Fibroblast of lung (primary cell): Measurements from ENCODE around the gene NEDD4L. TPM values are rescaled to one million over a fixed set of nuclear protein-coding genes. Genes with fewer than 3 reads are reported as not detected.

Experiments
- DNase-seq, 2 donors: peaks; one replicate each; pipeline versions ENCODE4 v3.0.0 to v3.0.0-alpha.2; 2010; ENCODE audit warnings: low read depth in 2 of 2
- H2AFZ ChIP-seq: 2 replicates; pipeline ENCODE4 v1.5.1; 2012; ENCODE audit warnings: low read length, control low read depth, inconsistent platforms
- H3K27ac ChIP-seq: 2 replicates; pipeline ENCODE4 v1.5.1; 2011; ENCODE audit warnings: low read length, control low read depth; ENCODE audit not compliant: insufficient read depth
- H3K27me3 ChIP-seq: 2 replicates; pipeline ENCODE4 v1.5.1; 2011; ENCODE audit warnings: mild to moderate bottlenecking, low read length; ENCODE audit not compliant: control insufficient read depth, insufficient read depth
- H3K36me3 ChIP-seq: 2 replicates; pipeline ENCODE4 v1.5.1; 2011; ENCODE audit warnings: low read length; ENCODE audit not compliant: control insufficient read depth, insufficient read depth
- H3K4me1 ChIP-seq: 2 replicates; pipeline ENCODE4 v1.5.1; 2011; ENCODE audit warnings: low read length; ENCODE audit not compliant: control insufficient read depth, insufficient read depth; ENCODE audit errors: extremely low read depth
- H3K4me2 ChIP-seq: 2 replicates; pipeline ENCODE4 v1.5.1; 2011; ENCODE audit warnings: low read length, control low read depth; ENCODE audit not compliant: insufficient read depth; ENCODE audit errors: extremely low read depth
- H3K4me3 ChIP-seq, 4 experiments: fragments of 200-600 bp in 1 of 4; sonication (generic) in 1 of 4; replicated peaks in 1 of 4; 2 replicates each; pipeline ENCODE4 v1.5.1; 2011 to 2016; ENCODE audit warnings: low read length in 4 of 4, low read depth in 3 of 4, mild to moderate bottlenecking in 3 of 4, control low read depth in 2 of 4, inconsistent platforms in 1 of 4, mixed read lengths in 1 of 4; ENCODE audit not compliant: insufficient read depth in 1 of 4; ENCODE audit errors: control extremely low read depth in 1 of 4
- H3K79me2 ChIP-seq: 2 replicates; pipeline ENCODE4 v1.5.1; 2012; ENCODE audit warnings: mild to moderate bottlenecking, low read length, inconsistent platforms; ENCODE audit not compliant: control insufficient read depth, insufficient read depth
- H3K9ac ChIP-seq: 2 replicates; pipeline ENCODE4 v1.5.1; 2011; ENCODE audit warnings: mild to moderate bottlenecking, low read length, control low read depth; ENCODE audit not compliant: insufficient read depth
- H3K9me3 ChIP-seq: 2 replicates; pipeline ENCODE4 v1.5.1; 2012; ENCODE audit warnings: low read depth, low read length; ENCODE audit not compliant: control insufficient read depth, insufficient read depth
- H4K20me1 ChIP-seq: 2 replicates; pipeline ENCODE4 v1.5.1; 2011; ENCODE audit warnings: low read length; ENCODE audit not compliant: control insufficient read depth, insufficient read depth; ENCODE audit errors: extremely low read depth
- CTCF ChIP-seq, 2 donors: IDR thresholded peaks in 1 of 2; conservative IDR thresholded peaks in 1 of 2; 1 replicate in 1 of 2; 2 replicates in 1 of 2; pipeline ENCODE4 v1.5.1; 2011 to 2012; ENCODE audit warnings: low read length in 2 of 2, control low read depth in 1 of 2, inconsistent platforms in 1 of 2, low read depth in 1 of 2, mild to moderate bottlenecking in 1 of 2
- EZH2 ChIP-seq: IDR thresholded peaks from 2 replicates; pipeline ENCODE4 v1.5.1; 2012; ENCODE audit warnings: low read length, control low read depth, mild to moderate bottlenecking; ENCODE audit errors: missing control alignments
- polyA plus RNA-seq, 2 donors: library from polyadenylated mRNA; depleted of rRNA in 1 of 2; stranded (reverse) in 1 of 2; unstranded in 1 of 2; fragments of >200 nt; gene quantifications; 2 replicates each; pipeline ENCODE4 v1.2.1, GENCODE V29; 2011 to 2012; ENCODE audit warnings: missing spikeins in 1 of 2
- total RNA-seq: library from RNA; depleted of rRNA; stranded (reverse); fragments of >200 nt; gene quantifications from 2 replicates; pipeline ENCODE4 v1.2.1, GENCODE V29; 2014

NEDD4L gene
- total and polyA plus RNA-seq, 2 donors (not counting 1 experiment from before 2014, with no cell fraction given), result 5.5 to 18.7 TPM

- Histone ChIP-seq H3K79me2 (no peaks in the 10 kb centered on the region), H3K27ac (no peak overlapping the region), H3K27me3 (peaks cover 3% of the 10 kb centered on the region), H3K36me3 (no peaks in the 10 kb centered on the region), H3K9ac (no peak overlapping the region), H3K4me2 (no peak overlapping the region), H3K4me3 (no peak overlapping the region), H2AFZ (no peak overlapping the region), H3K4me1 (no peaks in the 10 kb centered on the region), H4K20me1 (no peaks in the 10 kb centered on the region), H3K9me3 (no peaks in the 10 kb centered on the region)
- DNase-seq, result no peak
- TF ChIP-seq EZH2 (no peak), CTCF (conservative IDR thresholded peaks at IDR 0.05 in 1 of 2, IDR thresholded peaks at IDR 0.05 in 1 of 2; ENCODE audit: low read depth in 1 of 2, low read length in 2 of 2) (no peak)
These were observed 17.2 kb upstream of the NEDD4L start for GRCh38 chr18:58026857-58027256.

- no peaks in the 10 kb centered on the region for H3K9me3 ChIP-seq
- H2AFZ ChIP-seq, result no peak overlapping the region
- no peak for DNase-seq
- no peaks in the 10 kb centered on the region for H4K20me1 ChIP-seq
- TF ChIP-seq CTCF (conservative IDR thresholded peaks at IDR 0.05 in 1 of 2, IDR thresholded peaks at IDR 0.05 in 1 of 2; ENCODE audit: low read depth in 1 of 2, low read length in 2 of 2) (no peak), EZH2 (no peak)
- H3K36me3 ChIP-seq, result no peaks in the 10 kb centered on the region
- no peak overlapping the region for H3K4me2 ChIP-seq
- no peaks in the 10 kb centered on the region for H3K79me2 ChIP-seq
- peaks cover 3% of the 10 kb centered on the region for H3K27me3 ChIP-seq
- no peak overlapping the region for H3K27ac ChIP-seq
- H3K9ac ChIP-seq, result no peak overlapping the region
- no peaks in the 10 kb centered on the region for H3K4me1 ChIP-seq
- H3K4me3 ChIP-seq, result no peak overlapping the region
These were observed 16.7 kb upstream of the NEDD4L start for GRCh38 chr18:58027341-58027740.

GRCh38 chr18:58028109-58028784, 15.8 kb upstream of the NEDD4L start:
- no peak overlapping the region for H3K9ac ChIP-seq
- no peak overlapping the region for H3K27ac ChIP-seq
- peaks cover 8% of the 10 kb centered on the region for H3K27me3 ChIP-seq
- no peak overlapping the region for H2AFZ ChIP-seq
- no peak overlapping the region for H3K4me2 ChIP-seq
- H4K20me1 ChIP-seq, result no peaks in the 10 kb centered on the region
- no peak for TF ChIP-seq EZH2
- no peak for TF ChIP-seq CTCF (conservative IDR thresholded peaks at IDR 0.05 in 1 of 2, IDR thresholded peaks at IDR 0.05 in 1 of 2; ENCODE audit: low read depth in 1 of 2, low read length in 2 of 2)
- H3K4me3 ChIP-seq, result no peak overlapping the region
- no peak for DNase-seq
- H3K36me3 ChIP-seq, result no peaks in the 10 kb centered on the region
- no peaks in the 10 kb centered on the region for H3K79me2 ChIP-seq
- H3K4me1 ChIP-seq, result no peaks in the 10 kb centered on the region
- H3K9me3 ChIP-seq, result no peaks in the 10 kb centered on the region
